Hematopoietic multipotent progenitor cell treated with erythropoietin and hydrocortisone succinate and interleukin-3 and kit ligand, for 6 days (in vitro differentiated cells): ENCODE measurements around the gene CYBC1.
"Not testable (repeated sequence)": the region's sequence is repeated elsewhere in the genome, so short reads cannot be mapped to it uniquely, and the experiment has no call there.

Source experiments
- DNase-seq: peaks from one replicate; pipeline ENCODE4 v3.0.0-alpha.2; 2015

The CYBC1 gene

GRCh38 chr17:82475458-82475857 is 24.9 kb upstream of the CYBC1 start:
- no peak for DNase-seq

GRCh38 chr17:82474223-82475010 is 23.9 kb upstream of the CYBC1 start:
- DNase-seq: no peak

- no peak for DNase-seq
Observed at GRCh38 chr17:82470065-82470464, 19.5 kb upstream of the CYBC1 start.

- no peak for DNase-seq
Observed at GRCh38 chr17:82468692-82469091, 18.1 kb upstream of the CYBC1 start.

GRCh38 chr17:82465023-82465603 is 14.6 kb upstream of the CYBC1 start:
- DNase-seq: peak; percentile 55

GRCh38 chr17:82464567-82464929 is 14.0 kb upstream of the CYBC1 start:
- no peak for DNase-seq

- no peak for DNase-seq
Observed at GRCh38 chr17:82463925-82464566, 13.5 kb upstream of the CYBC1 start.

- DNase-seq: no peak
Observed at GRCh38 chr17:82463391-82463790, 12.8 kb upstream of the CYBC1 start.

GRCh38 chr17:82461827-82462524 is 11.4 kb upstream of the CYBC1 start:
- DNase-seq: peak; percentile 95

- DNase-seq: not testable (repeated sequence)
Observed at GRCh38 chr17:82459936-82460335, 9.4 kb upstream of the CYBC1 start.

GRCh38 chr17:82458885-82459424 is 8.4 kb upstream of the CYBC1 start:
- peak; percentile 51 for DNase-seq

- peak; percentile 99 for DNase-seq
Observed at GRCh38 chr17:82458179-82458884, 7.8 kb upstream of the CYBC1 start, which contains the start of gene NARF. Gene NARF (plus strand): TSS chr17:82458741. CDS start chr17:82458804, 63 bp downstream.

GRCh38 chr17:82457929-82458178 is 7.3 kb upstream of the CYBC1 start:
- peak; percentile 99 for DNase-seq

- DNase-seq: peak; percentile 67
Observed at GRCh38 chr17:82457073-82457928, 6.7 kb upstream of the CYBC1 start.

GRCh38 chr17:82453706-82454105 is 3.2 kb upstream of the CYBC1 start:
- not testable (repeated sequence) for DNase-seq

- DNase-seq: not testable (repeated sequence)
Observed at GRCh38 chr17:82453151-82453550, 2.6 kb upstream of the CYBC1 start.

- no peak for DNase-seq
Observed at GRCh38 chr17:82452162-82452561, 1.6 kb upstream of the CYBC1 start.

GRCh38 chr17:82449883-82450356 is 632 bp downstream of the CYBC1 start:
- DNase-seq: peak; percentile 36

- DNase-seq: peak; percentile 52
Observed at GRCh38 chr17:82449131-82449882, 1.2 kb downstream of the CYBC1 start.

- DNase-seq: no peak
Observed at GRCh38 chr17:82447876-82448275, 2.7 kb downstream of the CYBC1 start.

- DNase-seq: no peak
Observed at GRCh38 chr17:82446649-82447048, 3.9 kb downstream of the CYBC1 start.
